Middle frontal gyrus (tissue), 1 donor: ENCODE results near the gene FADS1.

Experiments
- DNase-seq: peaks from one replicate; pipeline ENCODE4 v3.0.0-alpha.2; 2015; ENCODE audit warnings: low spot score; ENCODE audit errors: extremely low spot score

Gene FADS1

DNA sequence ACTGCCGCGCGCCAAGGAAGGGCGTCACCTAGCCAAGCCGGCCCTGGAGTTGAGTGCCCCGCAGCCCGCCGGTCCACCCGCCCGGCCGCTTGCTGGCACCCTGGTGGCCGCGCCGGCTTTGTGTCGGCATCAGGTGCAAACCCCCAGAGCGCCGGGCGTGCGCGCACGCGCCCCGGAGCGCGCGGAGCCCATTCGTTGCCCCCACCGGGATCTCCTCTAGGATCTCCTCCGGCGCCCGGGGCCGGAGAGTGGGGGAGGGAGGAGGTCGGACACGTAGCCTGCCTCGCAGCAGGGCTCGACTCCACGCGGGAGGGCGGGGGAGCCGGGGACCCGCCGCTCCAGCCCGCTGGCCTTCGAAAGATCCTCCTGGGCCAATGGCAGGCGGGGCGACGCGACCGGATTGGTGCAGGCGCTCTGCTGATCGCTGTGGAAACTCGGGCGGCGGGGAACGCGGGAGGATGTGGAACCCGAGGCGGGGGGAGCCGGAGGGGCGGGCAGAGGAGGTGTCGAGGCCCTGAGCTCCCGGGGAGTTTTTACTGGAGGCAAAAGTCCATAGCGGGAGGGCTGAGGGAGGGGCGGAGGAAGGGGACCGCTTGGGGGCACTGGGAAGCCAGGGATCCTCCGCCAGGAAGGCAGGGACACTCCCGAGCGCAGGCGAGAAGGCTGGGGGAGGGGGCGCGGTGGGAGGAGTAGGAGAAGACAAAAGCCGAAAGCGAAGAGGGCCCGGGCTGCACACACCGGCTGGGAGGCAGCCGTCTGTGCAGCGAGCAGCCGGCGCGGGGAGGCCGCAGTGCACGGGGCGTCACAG, 11.0 kb upstream of the FADS1 start, which contains the start of gene FADS2:
Gene FADS2, plus strand, starts transcription at position 730 of the 808 bp plus-strand sequence. CDS start 91 bp downstream, outside the sequence.
- peak; percentile 94 for DNase-seq

DNA sequence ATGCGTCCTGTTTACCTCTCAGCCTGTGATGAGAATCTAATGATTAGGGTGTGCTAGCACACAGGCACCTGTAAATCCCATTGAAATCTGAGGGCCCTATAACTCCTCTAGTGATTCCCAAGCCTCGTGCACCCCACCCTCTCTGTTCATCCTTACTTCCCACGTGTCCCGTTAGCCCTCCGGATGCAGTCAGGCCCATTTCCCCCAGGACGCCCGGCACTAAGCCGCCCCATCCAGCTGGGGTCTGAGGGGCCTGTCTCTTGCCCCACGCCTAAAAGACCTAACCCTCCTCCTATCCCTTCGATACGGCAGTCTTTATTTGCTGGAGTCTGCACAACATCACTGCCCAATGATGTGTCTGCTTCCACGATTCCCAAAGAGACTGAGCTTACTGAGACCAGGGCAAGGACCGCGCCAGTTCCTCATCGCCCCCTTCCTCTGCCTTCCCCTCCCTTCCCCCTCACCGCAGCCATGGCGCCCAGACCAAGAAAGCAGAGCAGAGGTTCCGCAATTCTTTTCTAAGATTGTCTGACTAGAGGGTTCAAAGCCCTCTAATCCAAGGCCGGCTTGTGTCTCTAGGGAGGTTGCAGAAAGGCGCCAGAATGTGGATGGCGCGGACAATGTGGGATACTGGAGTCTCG, 10.2 kb upstream of the FADS1 start:
- DNase-seq = no peak

GRCh38 chr11:61820174-61820573, 3.4 kb upstream of the FADS1 start:
- DNase-seq = no peak

DNA sequence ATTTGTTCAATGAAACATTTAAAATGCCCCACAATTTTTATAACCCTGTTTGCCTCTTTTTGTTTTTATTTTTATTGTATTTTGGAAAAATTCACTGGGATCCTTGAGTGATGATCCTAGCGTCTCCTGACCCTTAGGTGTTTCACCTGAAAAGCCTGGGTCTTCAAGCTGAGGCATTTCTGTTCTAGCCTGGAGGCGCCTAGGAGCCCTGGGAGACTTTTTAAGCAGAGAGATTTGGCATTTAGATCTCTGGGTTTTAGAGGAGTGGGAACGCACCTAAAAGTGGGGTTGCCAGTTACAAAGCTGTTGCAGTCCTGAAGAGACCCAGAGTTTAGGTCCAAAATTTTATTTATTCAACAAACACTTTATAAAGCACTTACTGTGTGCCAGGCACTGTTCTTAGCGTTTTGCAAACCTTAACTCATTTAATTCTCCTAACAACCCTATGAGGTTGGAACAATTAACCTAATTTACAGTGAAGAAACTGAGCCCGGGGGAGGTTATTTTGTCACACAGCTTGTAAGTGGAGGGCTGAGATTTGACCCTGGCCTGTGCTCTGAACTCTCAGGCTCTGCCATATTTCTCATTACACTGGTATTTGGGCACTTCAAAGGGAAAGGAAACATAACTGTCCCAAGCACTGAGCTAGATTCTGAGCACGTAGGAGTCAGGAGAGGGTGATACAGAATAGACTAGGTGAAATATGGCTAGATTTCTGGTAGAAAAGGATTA, 834 bp upstream of the FADS1 start:
- no peak for DNase-seq

GRCh38 chr11:61815790-61816735, 740 bp downstream of the FADS1 start:
- DNase-seq = no peak

GRCh38 chr11:61814958-61815789, 1.6 kb downstream of the FADS1 start:
- DNase-seq = peak; percentile 94

DNA sequence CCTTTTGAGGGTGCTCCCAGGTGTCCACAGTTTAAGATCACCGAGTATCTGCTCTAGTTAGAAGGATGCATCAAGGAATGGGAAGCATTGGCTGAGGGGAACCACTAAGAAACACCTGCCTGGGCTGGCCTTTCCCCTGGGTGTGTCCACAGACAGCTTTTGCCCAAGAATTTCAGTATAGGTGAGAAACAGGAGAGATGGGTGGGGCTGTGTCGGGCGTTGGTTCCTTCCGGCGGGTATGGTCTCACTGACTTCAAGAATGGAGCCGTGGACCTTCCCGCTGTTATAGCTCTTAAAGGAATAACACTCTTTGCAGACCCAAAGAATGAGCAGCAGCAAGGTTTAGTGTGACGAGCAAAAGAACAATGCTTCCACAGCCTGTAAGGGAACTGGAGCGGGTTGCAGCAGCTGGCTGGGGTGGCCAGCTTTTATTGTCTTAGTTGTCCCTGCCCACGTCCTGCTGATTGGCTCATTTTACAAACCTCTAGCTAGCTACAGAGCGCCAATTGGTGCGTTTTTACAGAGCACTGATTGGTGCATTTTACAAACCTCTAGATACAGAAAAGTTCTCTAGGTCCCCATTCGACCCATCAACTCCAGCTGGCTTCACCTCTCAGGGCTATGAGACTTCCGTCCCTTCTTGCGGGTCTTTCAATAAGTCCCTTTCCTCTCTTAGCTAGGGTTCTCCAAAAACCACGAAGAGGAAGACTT, 2.4 kb downstream of the FADS1 start:
- DNase-seq = no peak

GRCh38 chr11:61812736-61813411, 3.9 kb downstream of the FADS1 start:
- no peak for DNase-seq

- no peak for DNase-seq
Observed at GRCh38 chr11:61811831-61812230, 5.0 kb downstream of the FADS1 start.

GRCh38 chr11:61810671-61811175, 6.1 kb downstream of the FADS1 start:
- no peak for DNase-seq

DNA sequence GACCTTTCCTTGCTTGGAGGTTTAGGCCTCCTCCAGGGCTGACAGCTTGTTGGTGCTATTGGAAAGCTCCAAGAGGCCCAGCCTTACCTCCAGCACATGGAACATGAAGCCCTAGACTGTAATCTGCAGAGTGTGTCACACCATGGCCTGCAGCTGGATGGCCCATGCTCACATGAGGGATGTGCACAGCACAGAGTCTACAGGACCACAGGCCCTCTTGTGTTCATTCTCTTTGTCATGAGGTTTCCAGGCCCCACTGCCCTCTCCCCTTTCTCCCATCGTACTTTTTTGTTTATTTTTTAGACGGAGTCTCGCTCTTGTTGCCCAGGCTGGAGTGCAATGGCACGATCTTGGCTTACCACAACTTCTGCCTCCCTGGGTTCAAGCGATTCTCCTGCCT, 10.0 kb downstream of the FADS1 start:
- DNase-seq = no peak

- no peak for DNase-seq
Observed at GRCh38 chr11:61805146-61805545, 11.7 kb downstream of the FADS1 start.

GRCh38 chr11:61803889-61804647, 12.7 kb downstream of the FADS1 start:
- DNase-seq = no peak

DNA sequence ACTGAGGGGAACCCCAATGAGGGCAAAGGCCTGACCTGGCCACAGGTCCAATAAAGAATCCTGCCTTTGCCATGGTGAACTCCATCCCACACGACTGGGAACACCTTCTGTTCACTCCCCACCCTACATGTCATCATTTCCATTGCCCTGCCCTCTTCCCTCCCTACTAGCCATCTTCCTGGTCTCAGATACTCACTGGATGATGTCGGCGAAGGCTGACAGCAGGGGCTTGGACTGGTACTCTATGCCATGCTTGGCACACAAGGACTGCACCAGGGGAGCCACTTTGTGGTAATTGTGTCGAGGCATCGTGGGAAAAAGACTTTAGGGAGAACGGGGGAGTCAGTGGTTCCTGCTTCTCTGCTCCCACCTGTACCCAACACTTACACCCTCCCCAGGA, 14.2 kb downstream of the FADS1 start:
- DNase-seq = no peak

- DNase-seq = no peak
Observed at GRCh38 chr11:61800331-61801281, 16.2 kb downstream of the FADS1 start.

GRCh38 chr11:61799665-61800284, 17.0 kb downstream of the FADS1 start:
- DNase-seq = no peak
